ENCODE results near the gene TEKT2. TPM values are rescaled to one million over a fixed set of nuclear protein-coding genes. Genes with fewer than 3 reads are reported as not detected.

Gene TEKT2
- polyA plus RNA-seq, 2 of the 4 experiments (the other 2 are of a cell fraction) = 0.08 TPM; not detected in 1

DNA sequence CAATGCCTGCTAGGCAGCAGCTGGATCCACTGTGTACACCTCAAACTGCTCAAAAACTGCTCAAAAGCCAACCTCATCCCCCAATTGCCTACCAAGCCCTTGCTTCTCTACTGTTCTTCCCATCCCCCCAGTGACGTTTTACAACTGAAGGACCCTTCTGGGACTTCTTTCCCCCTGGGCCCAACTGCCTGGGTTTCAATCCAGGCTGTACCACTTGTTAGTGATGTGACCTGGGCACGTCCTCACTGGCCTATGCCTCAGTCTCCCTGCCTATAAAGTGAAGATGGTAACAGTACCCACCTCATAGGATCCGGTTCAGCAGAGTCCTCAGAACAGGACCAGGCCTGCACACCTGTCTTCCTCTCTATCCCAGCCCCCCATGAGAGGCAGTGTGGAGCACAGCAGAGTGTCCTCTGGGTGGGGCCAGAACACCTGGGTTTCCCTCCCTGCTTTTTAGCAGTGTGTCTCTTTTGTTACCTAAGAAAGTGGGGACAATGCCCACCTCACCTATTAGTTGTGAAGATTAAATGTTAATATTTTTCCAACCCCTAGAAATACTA is 1.9 kb upstream of the TEKT2 start:
- no peak overlapping the region for H3K4me2 ChIP-seq
- POLR2A ChIA-PET = no interaction called here
- no peaks in the 10 kb centered on the region for H3K9me3 ChIP-seq
- DNase-seq (ENCODE audit: low read depth in 1 of 2, low spot score in 1 of 2) (no peak), FAIRE-seq (no peak), ATAC-seq (no peak)
- CTCF ChIA-PET = no interaction called here
- no peak overlapping the region for H3K27ac ChIP-seq
- H3K4me3 ChIP-seq = no peak overlapping the region
- WGBS (ENCODE audit: missing lambda C conversion rate) = 30% methylated on average over 3 of the region's 3 CpGs
- H3K4me1 ChIP-seq = no peaks in the 10 kb centered on the region
- TF ChIP-seq KDM5A (IDR thresholded peaks at IDR 0.05) (no peak), TFCP2L1 (CRISPR knock-in tag; IDR thresholded peaks at IDR 0.05) (no peak), ZNF302 (CRISPR knock-in tag; IDR thresholded peaks at IDR 0.05) (no peak), EHMT2 (IDR thresholded peaks at IDR 0.05; ENCODE audit: low read depth) (no peak), HOXB5 (CRISPR knock-in tag; IDR thresholded peaks at IDR 0.05) (no peak), RNF2 (IDR thresholded peaks at IDR 0.05; ENCODE audit: borderline replicate concordance, low read depth) (no peak), ZC3H11A (IDR thresholded peaks at IDR 0.05) (no peak)
- TF ChIP-seq, protein P1, sequence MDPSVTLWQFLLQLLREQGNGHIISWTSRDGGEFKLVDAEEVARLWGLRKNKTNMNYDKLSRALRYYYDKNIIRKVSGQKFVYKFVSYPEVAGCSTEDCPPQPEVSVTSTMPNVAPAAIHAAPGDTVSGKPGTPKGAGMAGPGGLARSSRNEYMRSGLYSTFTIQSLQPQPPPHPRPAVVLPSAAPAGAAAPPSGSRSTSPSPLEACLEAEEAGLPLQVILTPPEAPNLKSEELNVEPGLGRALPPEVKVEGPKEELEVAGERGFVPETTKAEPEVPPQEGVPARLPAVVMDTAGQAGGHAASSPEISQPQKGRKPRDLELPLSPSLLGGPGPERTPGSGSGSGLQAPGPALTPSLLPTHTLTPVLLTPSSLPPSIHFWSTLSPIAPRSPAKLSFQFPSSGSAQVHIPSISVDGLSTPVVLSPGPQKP (IDR thresholded peaks at IDR 0.05; ENCODE audit: low read depth, low read length) = no peak
- TF ChIP-seq, protein P2, sequence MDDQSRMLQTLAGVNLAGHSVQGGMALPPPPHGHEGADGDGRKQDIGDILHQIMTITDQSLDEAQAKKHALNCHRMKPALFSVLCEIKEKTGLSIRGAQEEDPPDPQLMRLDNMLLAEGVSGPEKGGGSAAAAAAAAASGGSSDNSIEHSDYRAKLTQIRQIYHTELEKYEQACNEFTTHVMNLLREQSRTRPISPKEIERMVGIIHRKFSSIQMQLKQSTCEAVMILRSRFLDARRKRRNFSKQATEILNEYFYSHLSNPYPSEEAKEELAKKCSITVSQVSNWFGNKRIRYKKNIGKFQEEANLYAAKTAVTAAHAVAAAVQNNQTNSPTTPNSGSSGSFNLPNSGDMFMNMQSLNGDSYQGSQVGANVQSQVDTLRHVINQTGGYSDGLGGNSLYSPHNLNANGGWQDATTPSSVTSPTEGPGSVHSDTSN (IDR thresholded peaks at IDR 0.05) = no peak

DNA sequence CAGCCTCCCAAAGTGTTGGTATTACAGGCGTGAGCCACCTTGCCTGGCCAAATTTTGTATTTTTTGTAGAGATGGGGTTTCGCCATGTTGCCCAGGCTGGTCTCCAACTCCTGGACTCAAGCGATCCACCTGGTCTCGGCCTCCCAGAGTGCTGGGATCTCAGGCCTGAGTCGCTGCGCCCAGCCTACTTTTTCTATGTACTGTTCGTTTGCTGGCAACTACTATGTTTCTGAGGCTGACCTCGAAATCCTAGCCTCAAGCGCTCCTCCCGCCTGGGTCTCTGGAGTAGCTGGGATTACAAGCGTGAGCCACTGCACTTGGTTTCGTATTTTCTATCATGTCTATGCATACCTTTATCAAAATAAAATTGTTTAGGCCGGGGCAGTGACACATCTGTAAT is 675 bp upstream of the TEKT2 start:
- CTCF ChIA-PET = interaction anchor here (0.9 kb wide), 1 partner anchor 151 kb away, joined by 3 read pairs; no protein-coding TSS in a partner anchor
- Histone ChIP-seq H3K27ac (no peak overlapping the region), H3K4me3 (no peak overlapping the region), H3K4me1 (no peaks in the 10 kb centered on the region), H3K4me2 (no peak overlapping the region), H3K9me3 (no peaks in the 10 kb centered on the region)
- DNase-seq (ENCODE audit: low read depth in 1 of 2, low spot score in 1 of 2) (no peak), ATAC-seq (no peak), FAIRE-seq (no peak)
- POLR2A ChIA-PET = no interaction called here
- 73% methylated on average over 13 of the region's 13 CpGs for WGBS (ENCODE audit: missing lambda C conversion rate)
- no peak for TF ChIP-seq CEBPB (IDR thresholded peaks at IDR 0.05)
- no peak for TF ChIP-seq EHMT2 (IDR thresholded peaks at IDR 0.05; ENCODE audit: low read depth)
- TF ChIP-seq EP300 (IDR thresholded peaks at IDR 0.05) = no peak
- TF ChIP-seq, protein P3, sequence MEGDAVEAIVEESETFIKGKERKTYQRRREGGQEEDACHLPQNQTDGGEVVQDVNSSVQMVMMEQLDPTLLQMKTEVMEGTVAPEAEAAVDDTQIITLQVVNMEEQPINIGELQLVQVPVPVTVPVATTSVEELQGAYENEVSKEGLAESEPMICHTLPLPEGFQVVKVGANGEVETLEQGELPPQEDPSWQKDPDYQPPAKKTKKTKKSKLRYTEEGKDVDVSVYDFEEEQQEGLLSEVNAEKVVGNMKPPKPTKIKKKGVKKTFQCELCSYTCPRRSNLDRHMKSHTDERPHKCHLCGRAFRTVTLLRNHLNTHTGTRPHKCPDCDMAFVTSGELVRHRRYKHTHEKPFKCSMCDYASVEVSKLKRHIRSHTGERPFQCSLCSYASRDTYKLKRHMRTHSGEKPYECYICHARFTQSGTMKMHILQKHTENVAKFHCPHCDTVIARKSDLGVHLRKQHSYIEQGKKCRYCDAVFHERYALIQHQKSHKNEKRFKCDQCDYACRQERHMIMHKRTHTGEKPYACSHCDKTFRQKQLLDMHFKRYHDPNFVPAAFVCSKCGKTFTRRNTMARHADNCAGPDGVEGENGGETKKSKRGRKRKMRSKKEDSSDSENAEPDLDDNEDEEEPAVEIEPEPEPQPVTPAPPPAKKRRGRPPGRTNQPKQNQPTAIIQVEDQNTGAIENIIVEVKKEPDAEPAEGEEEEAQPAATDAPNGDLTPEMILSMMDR (IDR thresholded peaks at IDR 0.05) = no peak
- TF ChIP-seq, protein P4, sequence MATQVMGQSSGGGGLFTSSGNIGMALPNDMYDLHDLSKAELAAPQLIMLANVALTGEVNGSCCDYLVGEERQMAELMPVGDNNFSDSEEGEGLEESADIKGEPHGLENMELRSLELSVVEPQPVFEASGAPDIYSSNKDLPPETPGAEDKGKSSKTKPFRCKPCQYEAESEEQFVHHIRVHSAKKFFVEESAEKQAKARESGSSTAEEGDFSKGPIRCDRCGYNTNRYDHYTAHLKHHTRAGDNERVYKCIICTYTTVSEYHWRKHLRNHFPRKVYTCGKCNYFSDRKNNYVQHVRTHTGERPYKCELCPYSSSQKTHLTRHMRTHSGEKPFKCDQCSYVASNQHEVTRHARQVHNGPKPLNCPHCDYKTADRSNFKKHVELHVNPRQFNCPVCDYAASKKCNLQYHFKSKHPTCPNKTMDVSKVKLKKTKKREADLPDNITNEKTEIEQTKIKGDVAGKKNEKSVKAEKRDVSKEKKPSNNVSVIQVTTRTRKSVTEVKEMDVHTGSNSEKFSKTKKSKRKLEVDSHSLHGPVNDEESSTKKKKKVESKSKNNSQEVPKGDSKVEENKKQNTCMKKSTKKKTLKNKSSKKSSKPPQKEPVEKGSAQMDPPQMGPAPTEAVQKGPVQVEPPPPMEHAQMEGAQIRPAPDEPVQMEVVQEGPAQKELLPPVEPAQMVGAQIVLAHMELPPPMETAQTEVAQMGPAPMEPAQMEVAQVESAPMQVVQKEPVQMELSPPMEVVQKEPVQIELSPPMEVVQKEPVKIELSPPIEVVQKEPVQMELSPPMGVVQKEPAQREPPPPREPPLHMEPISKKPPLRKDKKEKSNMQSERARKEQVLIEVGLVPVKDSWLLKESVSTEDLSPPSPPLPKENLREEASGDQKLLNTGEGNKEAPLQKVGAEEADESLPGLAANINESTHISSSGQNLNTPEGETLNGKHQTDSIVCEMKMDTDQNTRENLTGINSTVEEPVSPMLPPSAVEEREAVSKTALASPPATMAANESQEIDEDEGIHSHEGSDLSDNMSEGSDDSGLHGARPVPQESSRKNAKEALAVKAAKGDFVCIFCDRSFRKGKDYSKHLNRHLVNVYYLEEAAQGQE (IDR thresholded peaks at IDR 0.05) = no peak
- TF ChIP-seq, protein P5, sequence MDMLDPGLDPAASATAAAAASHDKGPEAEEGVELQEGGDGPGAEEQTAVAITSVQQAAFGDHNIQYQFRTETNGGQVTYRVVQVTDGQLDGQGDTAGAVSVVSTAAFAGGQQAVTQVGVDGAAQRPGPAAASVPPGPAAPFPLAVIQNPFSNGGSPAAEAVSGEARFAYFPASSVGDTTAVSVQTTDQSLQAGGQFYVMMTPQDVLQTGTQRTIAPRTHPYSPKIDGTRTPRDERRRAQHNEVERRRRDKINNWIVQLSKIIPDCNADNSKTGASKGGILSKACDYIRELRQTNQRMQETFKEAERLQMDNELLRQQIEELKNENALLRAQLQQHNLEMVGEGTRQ (IDR thresholded peaks at IDR 0.05) = no peak
- no peak for TF ChIP-seq HOXB13 (CRISPR knock-in tag; IDR thresholded peaks at IDR 0.05; ENCODE audit: low read depth)
- no peak for TF ChIP-seq CBX2 (IDR thresholded peaks at IDR 0.05; ENCODE audit: borderline replicate concordance, low read depth)
